Activated gamma-delta T cell (primary cell): Measurements from ENCODE around the gene OXSR1.
"Not testable (repeated sequence)": the region's sequence is repeated elsewhere in the genome, so short reads cannot be mapped to it uniquely, and the experiment has no call there.

ENCODE experiments used
- DNase-seq: peaks from one replicate; lab custom pipeline; 2025; lab: John Stamatoyannopoulos, UW

OXSR1 gene

GRCh38 chr3:38222032-38222634, 56.8 kb downstream of the OXSR1 start:
- no peak for DNase-seq

- no peak for DNase-seq
Measured at GRCh38 chr3:38224357-38224756, 59.0 kb downstream of the OXSR1 start.

DNA sequence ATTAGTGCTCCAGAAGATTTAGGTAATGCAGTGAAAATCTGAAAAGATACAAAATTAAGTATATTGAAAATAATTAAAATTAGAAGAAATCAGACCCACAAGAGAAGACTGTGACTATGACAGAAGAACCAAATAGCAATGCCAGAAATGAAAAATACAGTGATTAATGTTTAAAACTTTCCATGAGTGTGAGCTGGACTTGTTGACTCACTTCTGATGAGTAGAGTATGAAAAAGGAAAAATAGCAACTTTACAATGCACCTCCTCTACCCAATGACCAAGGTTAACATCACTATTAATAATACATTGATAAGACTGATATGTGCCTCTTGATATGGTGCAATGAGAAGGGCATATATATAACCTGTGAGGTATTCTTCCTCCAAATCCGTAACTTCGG, 60.9 kb downstream of the OXSR1 start:
- DNase-seq = no peak

GRCh38 chr3:38227989-38228388, 62.7 kb downstream of the OXSR1 start:
- DNase-seq = no peak

GRCh38 chr3:38229036-38229435, 63.7 kb downstream of the OXSR1 start:
- no peak for DNase-seq

DNA sequence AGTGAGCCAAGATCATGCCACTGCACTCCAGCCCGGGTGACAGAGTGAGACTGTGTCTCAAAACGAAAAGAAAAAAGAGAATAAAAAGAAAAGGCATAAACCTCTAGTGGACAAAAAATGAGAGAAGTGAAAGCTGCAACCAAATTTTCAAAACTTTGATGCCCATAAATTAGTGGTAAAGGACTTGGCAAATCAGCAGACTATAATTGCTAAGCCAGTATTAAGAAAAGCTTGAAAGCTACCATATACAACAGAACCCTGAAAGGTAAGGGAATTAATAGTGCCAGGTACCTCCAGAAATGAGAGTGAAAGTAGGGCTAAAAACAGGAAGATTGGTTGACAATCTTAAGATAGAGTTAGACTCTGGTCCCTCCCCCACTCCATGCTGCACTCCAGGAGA, 67.4 kb downstream of the OXSR1 start:
- DNase-seq = no peak

- DNase-seq = no peak
Measured at GRCh38 chr3:38235466-38235865, 70.1 kb downstream of the OXSR1 start.

GRCh38 chr3:38238416-38239008, 73.2 kb downstream of the OXSR1 start:
- DNase-seq = no peak

GRCh38 chr3:38242812-38243211, 77.5 kb downstream of the OXSR1 start:
- not testable (repeated sequence) for DNase-seq

- DNase-seq = no peak
Measured at GRCh38 chr3:38245930-38246329, 80.6 kb downstream of the OXSR1 start.

DNA sequence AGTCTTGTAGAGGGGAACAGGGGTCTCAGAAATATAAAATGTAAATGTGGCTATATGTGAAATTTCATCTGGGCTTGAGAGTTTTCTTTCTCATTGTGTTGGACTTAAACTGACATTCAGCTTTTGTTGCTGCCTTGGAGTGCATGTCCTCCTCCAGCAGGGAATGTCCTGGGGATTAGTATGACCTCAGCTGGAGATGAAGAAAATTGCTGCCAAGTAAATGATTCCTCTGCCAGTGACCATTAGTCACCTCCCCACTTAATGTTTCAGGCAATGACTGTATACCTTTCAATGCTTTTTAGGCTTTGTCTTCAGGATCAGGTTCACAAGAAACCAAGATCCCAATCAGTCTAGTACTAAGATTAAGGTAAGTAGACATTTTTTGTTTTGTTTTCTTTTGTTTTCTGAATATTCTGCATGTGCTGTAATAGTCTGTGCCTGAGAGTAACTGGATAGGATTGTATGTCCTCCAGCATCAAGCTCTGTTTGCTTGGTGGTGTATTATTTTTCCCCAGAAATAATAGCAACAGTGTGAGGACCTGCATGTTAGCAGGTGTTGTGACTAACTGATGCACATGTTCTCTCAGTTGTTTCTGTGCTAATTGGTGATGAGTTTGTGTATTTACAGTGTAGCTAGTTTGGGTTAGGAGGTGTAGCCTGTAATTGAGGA, 82.2 kb downstream of the OXSR1 start:
- no peak for DNase-seq

- no peak for DNase-seq
Measured at GRCh38 chr3:38250198-38250597, 84.9 kb downstream of the OXSR1 start.

GRCh38 chr3:38251197-38251596, 85.9 kb downstream of the OXSR1 start:
- DNase-seq = no peak

DNA sequence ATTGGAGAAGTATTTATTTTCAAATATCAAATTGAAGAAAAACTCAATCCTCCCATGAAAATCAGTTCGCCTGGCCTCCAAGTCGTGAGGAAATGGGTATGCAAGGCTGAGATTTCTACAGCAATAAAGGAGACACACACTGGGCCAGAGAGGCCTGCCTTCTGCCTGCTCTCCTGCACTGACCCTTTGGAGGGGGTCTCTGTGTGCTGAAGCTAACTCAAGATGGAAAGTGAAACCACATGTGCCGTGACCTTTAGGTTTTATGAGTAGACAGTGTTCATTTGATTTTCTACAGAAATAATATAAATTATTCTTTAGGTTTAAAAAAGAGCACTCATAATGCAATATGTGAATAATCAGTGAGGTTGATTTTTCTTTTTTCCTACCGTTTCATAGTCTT, 88.4 kb downstream of the OXSR1 start:
- DNase-seq = no peak

DNA sequence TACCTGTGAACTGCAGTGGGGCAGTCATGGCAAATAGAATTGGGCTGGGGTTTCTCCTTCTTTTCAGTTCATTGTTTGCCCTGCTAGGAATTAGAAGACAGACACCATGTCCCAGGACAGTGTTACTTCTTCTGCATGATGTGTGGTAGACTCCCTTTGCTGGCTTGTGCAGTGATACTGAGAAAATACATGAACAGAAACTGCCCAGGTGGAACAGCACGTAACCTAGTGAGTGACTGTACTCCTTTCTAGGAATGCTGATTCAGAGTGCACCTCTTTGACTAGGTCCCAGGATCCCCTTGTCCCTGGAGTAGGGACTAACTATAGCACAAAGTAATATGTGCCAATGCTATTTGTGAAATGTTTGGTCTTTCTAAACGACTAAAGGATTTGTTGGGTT, 89.5 kb downstream of the OXSR1 start:
- no peak for DNase-seq

DNA sequence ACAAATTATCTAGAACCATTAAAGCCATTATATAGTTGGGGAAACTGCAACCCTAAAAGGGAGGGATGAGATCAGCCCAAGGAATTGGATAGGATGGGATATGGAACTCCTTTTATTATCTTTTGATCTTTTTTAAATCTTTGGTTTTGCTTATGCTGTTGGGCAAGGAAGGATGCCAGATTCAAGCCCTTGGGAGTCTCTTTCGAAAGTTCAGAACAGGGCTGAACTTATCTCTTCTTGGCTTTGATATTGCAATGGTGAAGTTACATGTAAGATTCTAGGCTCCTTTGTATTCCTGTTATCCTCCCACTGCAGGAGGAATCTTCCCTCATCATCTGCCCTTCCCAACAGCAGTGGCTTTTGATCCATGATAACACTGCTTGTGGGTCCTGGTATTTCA, 90.3 kb downstream of the OXSR1 start:
- DNase-seq = no peak

GRCh38 chr3:38257583-38257982, 92.2 kb downstream of the OXSR1 start:
- no peak for DNase-seq

DNA sequence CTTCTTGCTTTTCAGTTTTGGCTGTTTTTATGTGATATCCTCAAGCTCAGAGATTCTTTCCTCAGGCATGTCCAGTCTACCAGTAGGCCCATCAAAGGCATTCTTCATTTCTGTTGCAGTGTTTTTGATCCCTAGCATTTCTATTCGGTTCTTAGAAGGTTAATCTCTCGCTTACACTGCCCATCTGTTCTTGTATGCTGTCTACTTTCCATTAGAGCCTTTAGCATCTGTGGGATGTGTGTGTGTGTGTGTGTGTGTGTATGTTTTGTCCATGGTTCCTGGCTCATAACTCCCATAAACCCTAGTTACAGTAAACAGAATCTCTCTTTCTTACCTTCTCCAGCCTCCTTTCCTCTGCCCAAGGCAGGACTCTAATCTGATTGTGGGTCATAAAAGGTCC, 95.1 kb downstream of the OXSR1 start:
- no peak for DNase-seq

DNA sequence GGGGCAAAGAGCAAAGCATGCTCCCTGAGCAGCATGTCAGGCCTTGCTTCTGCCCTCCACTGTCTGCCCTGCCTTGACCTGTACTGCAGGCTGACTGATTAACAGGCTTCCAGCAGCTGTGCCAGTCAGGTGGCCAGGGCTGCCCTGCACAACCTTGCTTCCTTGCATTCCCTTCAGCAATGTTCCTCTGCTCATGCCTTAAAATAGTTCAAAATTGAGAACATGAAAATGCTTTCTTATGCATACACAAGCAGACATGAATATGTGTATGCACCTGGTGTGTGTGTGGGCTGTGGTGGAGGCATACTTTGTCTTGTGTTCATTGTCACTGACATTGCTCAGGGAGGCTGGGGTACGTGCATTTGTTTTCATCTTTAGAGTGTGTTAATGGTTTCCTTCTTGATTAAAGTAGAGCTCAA, 99.0 kb downstream of the OXSR1 start:
- no peak for DNase-seq

GRCh38 chr3:38264779-38265178, 99.4 kb downstream of the OXSR1 start:
- DNase-seq = no peak

DNA sequence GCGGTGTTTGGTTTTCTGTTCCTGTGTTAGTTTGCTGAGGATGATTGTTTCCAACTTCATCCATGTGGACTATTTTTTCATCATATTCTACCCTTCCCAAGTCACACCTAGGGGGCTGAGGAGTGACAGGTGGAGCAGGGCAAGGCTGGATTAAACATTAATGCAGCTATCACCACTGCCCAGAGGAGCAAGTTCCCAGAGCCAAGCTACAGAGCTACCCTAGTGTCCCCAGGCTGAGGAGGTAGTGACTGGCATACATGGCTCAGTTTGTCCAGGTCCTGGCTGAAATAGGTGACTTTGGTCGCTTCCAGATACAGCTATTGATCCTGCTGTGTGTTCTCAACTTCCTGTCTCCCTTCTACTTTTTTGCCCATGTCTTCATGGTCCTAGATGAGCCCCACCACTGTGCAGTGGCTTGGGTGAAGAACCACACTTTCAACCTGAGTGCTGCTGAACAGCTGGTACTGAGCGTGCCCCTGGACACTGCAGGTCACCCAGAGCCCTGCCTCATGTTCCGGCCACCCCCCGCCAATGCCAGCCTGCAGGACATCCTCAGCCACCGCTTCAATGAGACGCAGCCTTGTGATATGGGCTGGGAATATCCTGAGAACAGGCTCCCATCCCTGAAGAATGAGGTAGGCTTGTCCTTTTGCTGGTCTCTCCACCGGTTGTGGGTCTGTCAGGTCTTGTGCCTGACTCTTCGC, 100.4 kb downstream of the OXSR1 start, which contains the start of gene SLC22A13:
TSS of gene SLC22A13 (plus strand) at position 209 of the 704 bp plus-strand sequence. CDS start at position 258, 49 bp downstream.
- DNase-seq = no peak

- no peak for DNase-seq
Measured at GRCh38 chr3:38266810-38267209, 101.5 kb downstream of the OXSR1 start.

- no peak for DNase-seq
Measured at GRCh38 chr3:38267662-38268061, 102.3 kb downstream of the OXSR1 start.
